Esophagus squamous epithelium (tissue), 4 donors: Measurements from ENCODE around the gene PHEX.

ENCODE experiments used
- POLR2A ChIP-seq, 4 donors: fragments of 450-650 bp; IDR thresholded peaks; one replicate each; pipeline ENCODE4 v1.6.1; 2017; ENCODE audit warnings: antibody characterized with exemption in 4 of 4, mild to moderate bottlenecking in 4 of 4, moderate library complexity in 3 of 4
- TF ChIP-seq, protein P1 (sequence below), 6 experiments: fragments of 450-650 bp in 4 of 6; fragments of 200-600 bp in 2 of 6; sonication (generic) in 2 of 6; IDR thresholded peaks; one replicate each; pipeline ENCODE4 v1.5.1; 2016 to 2019; ENCODE audit warnings: antibody characterized with exemption in 6 of 6, mild to moderate bottlenecking in 4 of 6, moderate library complexity in 4 of 6

- TF ChIP-seq, protein P1, sequence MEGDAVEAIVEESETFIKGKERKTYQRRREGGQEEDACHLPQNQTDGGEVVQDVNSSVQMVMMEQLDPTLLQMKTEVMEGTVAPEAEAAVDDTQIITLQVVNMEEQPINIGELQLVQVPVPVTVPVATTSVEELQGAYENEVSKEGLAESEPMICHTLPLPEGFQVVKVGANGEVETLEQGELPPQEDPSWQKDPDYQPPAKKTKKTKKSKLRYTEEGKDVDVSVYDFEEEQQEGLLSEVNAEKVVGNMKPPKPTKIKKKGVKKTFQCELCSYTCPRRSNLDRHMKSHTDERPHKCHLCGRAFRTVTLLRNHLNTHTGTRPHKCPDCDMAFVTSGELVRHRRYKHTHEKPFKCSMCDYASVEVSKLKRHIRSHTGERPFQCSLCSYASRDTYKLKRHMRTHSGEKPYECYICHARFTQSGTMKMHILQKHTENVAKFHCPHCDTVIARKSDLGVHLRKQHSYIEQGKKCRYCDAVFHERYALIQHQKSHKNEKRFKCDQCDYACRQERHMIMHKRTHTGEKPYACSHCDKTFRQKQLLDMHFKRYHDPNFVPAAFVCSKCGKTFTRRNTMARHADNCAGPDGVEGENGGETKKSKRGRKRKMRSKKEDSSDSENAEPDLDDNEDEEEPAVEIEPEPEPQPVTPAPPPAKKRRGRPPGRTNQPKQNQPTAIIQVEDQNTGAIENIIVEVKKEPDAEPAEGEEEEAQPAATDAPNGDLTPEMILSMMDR (IDR thresholded peaks at IDR 0.05): no peak
- no peak for TF ChIP-seq POLR2A (IDR thresholded peaks at IDR 0.05)
Measured at GRCh38 chrX:22300130-22300529, 268.0 kb downstream of the PHEX start.
